ENCODE measurements around the gene SLC16A3. TPM values are rescaled to one million over a fixed set of nuclear protein-coding genes. Genes with fewer than 3 reads are reported as not detected.

The SLC16A3 gene
- total and polyA plus RNA-seq, 2 donors (not counting 3 experiments of a cell fraction or from before 2014, with no cell fraction given): 95.9 to 171 TPM

- POLR2A ChIA-PET: no interaction called here
- H3K9ac ChIP-seq (replicated peaks; ENCODE audit: extremely low read depth, insufficient read depth, low read length): no peak overlapping the region
- H2AFZ ChIP-seq (ENCODE audit: low read depth, low read length): no peak overlapping the region
- CTCF ChIA-PET: interaction anchor here (1.1 to 4.9 kb wide), 3 partner anchors 9 to 207 kb away, joined by 4 to 24 read pairs (median 10); partner anchors contain the start of genes RAC3 and SLC16A3
- TF ChIP-seq POLR2AphosphoS5 (IDR thresholded peaks at IDR 0.05; ENCODE audit: insufficient read depth, low read depth, low read length) (no peak), JUN (IDR thresholded peaks at IDR 0.05; ENCODE audit: borderline replicate concordance, insufficient read depth, insufficient read length, low read depth) (no peak), GATA2 (IDR thresholded peaks at IDR 0.05; ENCODE audit: insufficient read depth, insufficient read length, low read depth, low read length) (no peak), POLR2A (IDR thresholded peaks at IDR 0.05; ENCODE audit: low read depth, low read length) (no peak), FOS (IDR thresholded peaks at IDR 0.05; ENCODE audit: borderline replicate concordance, insufficient read depth, low read length) (no peak)
- H3K4me3 ChIP-seq (replicated peaks in 1 of 3; ENCODE audit: insufficient read depth in 1 of 3, low read depth in 1 of 3, low read length in 3 of 3): no peak overlapping the region
- H3K27ac ChIP-seq (ENCODE audit: insufficient read depth, low read depth, low read length): no peak overlapping the region
- no peak overlapping the region for H3K4me2 ChIP-seq (ENCODE audit: insufficient read depth, low read length)
- peaks cover 0 to 24% of the 10 kb centered on the region in 2 experiments for H3K36me3 ChIP-seq (ENCODE audit: control insufficient read depth in 2 of 2, extremely low read depth in 1 of 2, insufficient read depth in 2 of 2, low read length in 2 of 2)
- no TSS peak for BruUV-seq (replicated peaks)
- H3K79me2 ChIP-seq (ENCODE audit: control insufficient read depth, insufficient read depth, low read length): peaks cover 44% of the 10 kb centered on the region
- H3K9me1 ChIP-seq (replicated peaks; ENCODE audit: control insufficient read depth, extremely low read depth, insufficient read depth, low read length): no peaks in the 10 kb centered on the region
- intact Hi-C loops (cut with micrococcal nuclease) (loop anchor here (2.0 to 10.0 kb wide), 2 partner anchors 83 to 203 kb away; partner anchors contain the start of genes DCXR and RAC3), dilution Hi-C loops (cut with MboI; ENCODE audit: extremely low pct_ligation_motif_present, low sequenced_read_pairs) (no loop called here)
- no peaks in the 10 kb centered on the region for H3K27me3 ChIP-seq (ENCODE audit: control insufficient read depth in 2 of 2, insufficient read depth in 2 of 2, low read length in 2 of 2)
- FAIRE-seq (no peak), DNase-seq (ENCODE audit: low read depth, low spot score) (no peak)
- no peaks in the 10 kb centered on the region for H3K9me3 ChIP-seq (replicated peaks; ENCODE audit: control insufficient read depth, insufficient read depth, low read length)
- H4K20me1 ChIP-seq (replicated peaks; ENCODE audit: control insufficient read depth, extremely low read depth, insufficient read depth, low read length): no peaks in the 10 kb centered on the region
- H3K4me1 ChIP-seq (ENCODE audit: control insufficient read depth, extremely low read depth, insufficient read depth, low read length): peaks cover 24% of the 10 kb centered on the region
These were observed 9.1 kb downstream of the SLC16A3 start for GRCh38 chr17:82237746-82238471.

- intact Hi-C loops (cut with micrococcal nuclease): loop anchor here (10.0 kb wide), 1 partner anchor 204 kb away; the partner anchor contains the start of genes DCXR and RAC3
- no peak overlapping the region for H2AFZ ChIP-seq (ENCODE audit: low read depth, low read length)
- TF ChIP-seq CTCF (IDR thresholded peaks at IDR 0.05; ENCODE audit: extremely low read depth in 1 of 2, insufficient read depth in 1 of 2, low read depth in 1 of 2, low read length in 2 of 2) (no peak), JUN (IDR thresholded peaks at IDR 0.05; ENCODE audit: borderline replicate concordance, insufficient read depth, insufficient read length, low read depth) (no peak), MAX (IDR thresholded peaks at IDR 0.05; ENCODE audit: insufficient read depth, insufficient read length) (no peak), POLR2AphosphoS5 (IDR thresholded peaks at IDR 0.05; ENCODE audit: insufficient read depth, low read depth, low read length) (peak; percentile 25), GATA2 (IDR thresholded peaks at IDR 0.05; ENCODE audit: insufficient read depth, insufficient read length, low read depth, low read length) (no peak)
- H3K4me3 ChIP-seq (replicated peaks in 1 of 3; ENCODE audit: insufficient read depth in 1 of 3, low read depth in 1 of 3, low read length in 3 of 3): no peak overlapping the region
- FAIRE-seq (no peak), DNase-seq (ENCODE audit: low read depth, low spot score) (no peak)
- H3K9me1 ChIP-seq (replicated peaks; ENCODE audit: control insufficient read depth, extremely low read depth, insufficient read depth, low read length): no peaks in the 10 kb centered on the region
- no peak overlapping the region for H3K27ac ChIP-seq (ENCODE audit: insufficient read depth, low read depth, low read length)
- TSS peak; percentile 32 for BruUV-seq (replicated peaks)
- ChIA-PET CTCF (interaction anchor here (1.1 to 4.9 kb wide), 3 partner anchors 9 to 208 kb away, joined by 4 to 24 read pairs (median 10); partner anchors contain the start of genes RAC3 and SLC16A3), POLR2A (no interaction called here)
- H3K27me3 ChIP-seq (ENCODE audit: control insufficient read depth in 2 of 2, insufficient read depth in 2 of 2, low read length in 2 of 2): no peaks in the 10 kb centered on the region
- H3K36me3 ChIP-seq (ENCODE audit: control insufficient read depth in 2 of 2, extremely low read depth in 1 of 2, insufficient read depth in 2 of 2, low read length in 2 of 2): peaks cover 0 to 30% of the 10 kb centered on the region in 2 experiments
- H3K9ac ChIP-seq (replicated peaks; ENCODE audit: extremely low read depth, insufficient read depth, low read length): no peak overlapping the region
- no peaks in the 10 kb centered on the region for H4K20me1 ChIP-seq (replicated peaks; ENCODE audit: control insufficient read depth, extremely low read depth, insufficient read depth, low read length)
- H3K4me2 ChIP-seq (ENCODE audit: insufficient read depth, low read length): no peak overlapping the region
- dilution Hi-C loops (cut with MboI; ENCODE audit: extremely low pct_ligation_motif_present, low sequenced_read_pairs): no loop called here
- H3K79me2 ChIP-seq (ENCODE audit: control insufficient read depth, insufficient read depth, low read length): peaks cover 37% of the 10 kb centered on the region
- H3K9me3 ChIP-seq (replicated peaks; ENCODE audit: control insufficient read depth, insufficient read depth, low read length): no peaks in the 10 kb centered on the region
- peaks cover 24% of the 10 kb centered on the region for H3K4me1 ChIP-seq (ENCODE audit: control insufficient read depth, extremely low read depth, insufficient read depth, low read length)
These were observed 9.8 kb downstream of the SLC16A3 start for GRCh38 chr17:82238472-82239201.
